Measurements from ENCODE around the gene ENPP3. TPM values are rescaled to one million over a fixed set of nuclear protein-coding genes. Genes with fewer than 3 reads are reported as not detected.

The ENPP3 gene
- total RNA-seq, 3 donors from 2014 or later = 0.98 to 1.8 (median 1.8) TPM

DNA sequence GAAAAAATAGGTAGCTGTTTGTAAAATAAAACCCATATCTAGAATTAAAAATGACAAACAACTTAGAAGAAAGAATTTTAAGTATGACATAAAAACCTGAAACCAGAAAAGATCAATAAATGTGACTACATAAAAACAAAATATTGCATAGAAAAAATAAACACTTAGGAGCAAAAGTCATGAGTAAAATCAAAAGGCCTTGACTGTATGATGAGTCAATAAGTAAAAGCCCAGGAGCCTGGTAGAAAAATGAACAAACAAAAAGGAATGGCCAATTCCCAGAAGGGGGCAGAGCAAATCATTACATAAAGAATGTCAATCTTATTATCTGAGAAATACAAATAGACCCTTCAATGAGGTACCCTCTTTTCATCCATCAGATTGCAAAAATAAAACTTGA, 150.0 kb downstream of the ENPP3 start:
- TF ChIP-seq POLR2A (IDR thresholded peaks at IDR 0.05) = no peak
- no peak for TF ChIP-seq POLR2AphosphoS5 (IDR thresholded peaks at IDR 0.05)
- TF ChIP-seq CTCF (IDR thresholded peaks at IDR 0.05) = no peak
- intact Hi-C loops (cut with DNase I; ENCODE audit: low total_unique reads) = no loop called here
- Histone ChIP-seq H3K4me3 (no peak overlapping the region), H3K27me3 (no peaks in the 10 kb centered on the region), H3K4me1 (no peaks in the 10 kb centered on the region), H3K9me3 (no peaks in the 10 kb centered on the region), H3K27ac (no peak overlapping the region), H3K36me3 (no peaks in the 10 kb centered on the region)
- no peak for DNase-seq (ENCODE audit: low spot score in 2 of 2)

DNA sequence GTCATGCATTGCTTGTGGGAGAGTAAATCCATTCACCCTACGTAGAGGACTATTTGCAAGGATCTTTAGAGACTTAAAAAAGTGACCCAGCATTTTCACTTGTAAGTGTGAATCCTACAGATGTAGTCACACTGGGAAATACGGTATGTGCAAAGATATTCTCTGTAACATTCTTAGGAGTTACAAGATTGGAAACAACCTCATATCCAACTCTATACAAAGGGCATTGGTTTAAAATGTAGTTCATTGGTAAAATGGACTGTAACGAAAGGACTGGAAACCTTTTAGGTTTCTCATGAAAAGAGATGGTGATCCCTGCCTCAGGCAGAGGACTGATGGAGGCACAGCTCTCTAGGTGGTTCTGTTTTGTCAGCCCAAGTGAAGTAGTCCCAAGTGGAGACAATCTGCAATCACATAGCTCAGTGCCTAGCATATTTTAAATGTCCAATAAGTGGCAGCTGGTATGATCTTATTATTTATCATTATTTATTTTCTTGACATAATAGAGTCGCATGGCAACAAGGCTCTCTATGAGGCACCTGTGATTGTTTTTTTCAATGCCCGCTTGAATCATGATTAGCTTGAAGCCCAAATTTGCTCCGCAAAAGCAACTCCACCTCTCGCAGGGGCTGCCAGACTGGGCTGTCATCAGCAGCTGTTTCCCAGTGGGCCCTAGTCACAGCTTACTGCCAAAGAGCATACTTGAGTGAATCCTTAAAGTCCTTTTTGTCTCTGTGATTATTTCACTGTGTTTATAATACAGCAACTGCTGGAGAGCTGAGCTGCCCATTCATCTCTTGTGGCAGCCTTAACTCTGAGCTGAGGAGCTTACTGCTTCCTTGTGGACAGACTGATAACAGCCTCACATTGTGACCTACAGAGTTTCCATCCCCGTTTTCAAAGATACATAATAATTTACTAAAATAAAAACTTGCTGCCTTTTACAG, 150.9 kb downstream of the ENPP3 start:
- DNase-seq (ENCODE audit: low spot score in 2 of 2) = no peak
- TF ChIP-seq POLR2A (IDR thresholded peaks at IDR 0.05) = no peak
- no peak for TF ChIP-seq CTCF (IDR thresholded peaks at IDR 0.05)
- TF ChIP-seq POLR2AphosphoS5 (IDR thresholded peaks at IDR 0.05) = no peak
- H3K4me1 ChIP-seq = no peaks in the 10 kb centered on the region
- no peaks in the 10 kb centered on the region for H3K36me3 ChIP-seq
- H3K9me3 ChIP-seq = no peaks in the 10 kb centered on the region
- intact Hi-C loops (cut with DNase I; ENCODE audit: low total_unique reads) = no loop called here
- H3K27me3 ChIP-seq = no peaks in the 10 kb centered on the region
- H3K27ac ChIP-seq = no peak overlapping the region
- no peak overlapping the region for H3K4me3 ChIP-seq

DNA sequence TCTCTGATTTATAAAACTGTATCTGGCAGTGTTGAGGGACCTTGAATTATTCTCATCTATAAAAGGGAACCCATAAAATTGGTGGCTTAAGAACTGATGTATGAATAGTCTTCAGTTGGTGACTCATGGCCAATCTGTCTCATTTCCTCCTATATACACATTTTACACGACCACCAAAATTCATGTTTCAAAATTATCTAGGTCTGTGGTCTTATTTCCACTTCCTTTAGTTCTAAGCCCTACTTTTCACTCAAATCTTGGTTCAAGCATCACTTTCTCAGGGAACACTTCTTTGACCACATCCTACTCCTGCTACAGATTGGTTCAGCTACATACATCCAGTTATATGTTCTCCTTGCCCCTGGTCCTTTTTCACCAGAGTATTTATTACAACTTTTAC, 152.1 kb downstream of the ENPP3 start:
- Histone ChIP-seq H3K9me3 (no peaks in the 10 kb centered on the region), H3K4me1 (no peaks in the 10 kb centered on the region), H3K36me3 (no peaks in the 10 kb centered on the region), H3K4me3 (no peak overlapping the region), H3K27me3 (no peaks in the 10 kb centered on the region), H3K27ac (no peak overlapping the region)
- intact Hi-C loops (cut with DNase I; ENCODE audit: low total_unique reads) = no loop called here
- TF ChIP-seq POLR2A (IDR thresholded peaks at IDR 0.05) (no peak), POLR2AphosphoS5 (IDR thresholded peaks at IDR 0.05) (no peak), CTCF (IDR thresholded peaks at IDR 0.05) (no peak)
- no peak for DNase-seq (ENCODE audit: low spot score in 2 of 2)

DNA sequence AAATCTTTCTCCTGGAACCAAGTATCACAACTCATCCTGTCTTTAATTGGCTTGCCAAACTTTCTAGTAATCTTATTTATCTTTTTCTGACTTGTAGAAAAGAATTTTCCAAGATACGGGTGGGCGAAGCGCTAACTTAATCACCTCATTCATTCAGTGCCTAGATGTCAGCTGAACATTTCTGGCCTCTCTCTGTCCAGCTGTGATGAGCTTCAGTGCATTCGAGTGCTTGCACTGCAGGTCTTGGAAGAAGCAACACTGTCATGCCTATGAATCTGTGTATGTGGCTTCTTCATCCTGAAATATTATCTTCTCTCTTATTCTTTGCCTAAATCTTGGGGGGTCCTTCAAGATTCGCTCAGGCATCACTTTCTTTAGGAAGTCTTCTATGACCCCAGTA, 154.4 kb downstream of the ENPP3 start:
- no peak overlapping the region for H3K27ac ChIP-seq
- no peak for DNase-seq (ENCODE audit: low spot score in 2 of 2)
- no peaks in the 10 kb centered on the region for H3K9me3 ChIP-seq
- H3K4me1 ChIP-seq = no peaks in the 10 kb centered on the region
- intact Hi-C loops (cut with DNase I; ENCODE audit: low total_unique reads) = no loop called here
- TF ChIP-seq CTCF (IDR thresholded peaks at IDR 0.05) (no peak), POLR2A (IDR thresholded peaks at IDR 0.05) (no peak), POLR2AphosphoS5 (IDR thresholded peaks at IDR 0.05) (no peak)
- no peaks in the 10 kb centered on the region for H3K27me3 ChIP-seq
- H3K4me3 ChIP-seq = no peak overlapping the region
- no peaks in the 10 kb centered on the region for H3K36me3 ChIP-seq

GRCh38 chr6:131792091-131792496, 155.0 kb downstream of the ENPP3 start:
- intact Hi-C loops (cut with DNase I; ENCODE audit: low total_unique reads) = no loop called here
- Histone ChIP-seq H3K4me3 (no peak overlapping the region), H3K36me3 (no peaks in the 10 kb centered on the region), H3K9me3 (no peaks in the 10 kb centered on the region), H3K4me1 (no peaks in the 10 kb centered on the region), H3K27ac (no peak overlapping the region), H3K27me3 (no peaks in the 10 kb centered on the region)
- TF ChIP-seq CTCF (IDR thresholded peaks at IDR 0.05) (no peak), POLR2A (IDR thresholded peaks at IDR 0.05) (no peak), POLR2AphosphoS5 (IDR thresholded peaks at IDR 0.05) (no peak)
- no peak for DNase-seq (ENCODE audit: low spot score in 2 of 2)
